HFFc6 (cell line): Measurements from ENCODE around the gene DTX1. TPM values are rescaled to one million over a fixed set of nuclear protein-coding genes. Genes with fewer than 3 reads are reported as not detected.

ENCODE experiments used
- DNase-seq: peaks from one replicate; pipeline ENCODE4 v3.0.0-alpha.2; 2018
- H3K27ac Mint-ChIP-seq: 2 replicates; pipeline ENCODE4 v1.8.0; 2020; ENCODE audit warnings: mild to moderate bottlenecking, mixed read lengths
- H3K27me3 Mint-ChIP-seq: 2 replicates; pipeline ENCODE4 v1.8.0; 2021; ENCODE audit warnings: mild to moderate bottlenecking, moderate library complexity, mixed read lengths; ENCODE audit not compliant: insufficient read depth
- H3K36me3 Mint-ChIP-seq: 2 replicates; pipeline ENCODE4 v1.8.0; 2021; ENCODE audit warnings: low read depth, mixed read lengths
- H3K4me1 Mint-ChIP-seq: 2 replicates; pipeline ENCODE4 v1.8.0; 2020; ENCODE audit warnings: low read depth, mixed read lengths
- H3K4me3 Mint-ChIP-seq: 2 replicates; pipeline ENCODE4 v1.8.0; 2020; ENCODE audit warnings: mild to moderate bottlenecking, moderate library complexity, mixed read lengths
- H3K9me3 Mint-ChIP-seq: 2 replicates; pipeline ENCODE4 v1.8.0; 2020; ENCODE audit warnings: mild to moderate bottlenecking, mixed read lengths
- CTCF ChIP-seq: fragments of 200-600 bp; sonication (generic); IDR thresholded peaks from 2 replicates; pipeline ENCODE4 v1.5.0; 2021; ENCODE audit warnings: antibody characterized with exemption, mild to moderate bottlenecking
- total RNA-seq, 6 experiments: library from RNA; stranded (reverse); fragmentation: NEBNext Ultra II Directional; extraction: Animal tissue kit (Norgen Biotek cat#: 25700); gene quantifications; 2 replicates in 1 of 6; 3 replicates in 5 of 6; pipeline ENCODE4 v1.2.3, GENCODE V29; 2021

DTX1 gene
- total RNA-seq, 6 experiments from 2014 or later: not detected

- peaks cover 23% of the 10 kb centered on the region for H3K27me3 Mint-ChIP-seq
- TF ChIP-seq CTCF: no peak
- DNase-seq: no peak
- no peaks in the 10 kb centered on the region for H3K9me3 Mint-ChIP-seq
- H3K27ac Mint-ChIP-seq: no peak overlapping the region
- no peaks in the 10 kb centered on the region for H3K4me1 Mint-ChIP-seq
- H3K4me3 Mint-ChIP-seq: no peak overlapping the region
- no peaks in the 10 kb centered on the region for H3K36me3 Mint-ChIP-seq
These were observed 78.0 kb downstream of the DTX1 start for GRCh38 chr12:113134521-113134951.

GRCh38 chr12:113135178-113136127, 78.9 kb downstream of the DTX1 start, which contains the start of gene RASAL1:
RASAL1 (minus strand) TSS chr12:113135761; CDS start chr12:113135462, 299 bp downstream.
- H3K27me3 Mint-ChIP-seq: peaks cover 23% of the 10 kb centered on the region
- H3K27ac Mint-ChIP-seq: no peak within 1 kb of the TSS
- no peaks in the 10 kb centered on the region for H3K4me1 Mint-ChIP-seq
- no peaks in the 10 kb centered on the region for H3K36me3 Mint-ChIP-seq
- peak; percentile 59 for TF ChIP-seq CTCF
- no peaks in the 10 kb centered on the region for H3K9me3 Mint-ChIP-seq
- H3K4me3 Mint-ChIP-seq: no peak within 1 kb of the TSS
- no peak for DNase-seq

GRCh38 chr12:113136128-113136989, 79.8 kb downstream of the DTX1 start:
- Mint-ChIP-seq H3K4me1 (no peaks in the 10 kb centered on the region), H3K27ac (no peak overlapping the region), H3K36me3 (no peaks in the 10 kb centered on the region), H3K27me3 (peaks cover 22% of the 10 kb centered on the region), H3K4me3 (no peak overlapping the region), H3K9me3 (no peaks in the 10 kb centered on the region)
- no peak for TF ChIP-seq CTCF
- no peak for DNase-seq

- no peaks in the 10 kb centered on the region for H3K9me3 Mint-ChIP-seq
- no peak for DNase-seq
- no peak overlapping the region for H3K4me3 Mint-ChIP-seq
- H3K4me1 Mint-ChIP-seq: no peaks in the 10 kb centered on the region
- TF ChIP-seq CTCF: no peak
- no peaks in the 10 kb centered on the region for H3K36me3 Mint-ChIP-seq
- no peak overlapping the region for H3K27ac Mint-ChIP-seq
- peaks cover 23% of the 10 kb centered on the region for H3K27me3 Mint-ChIP-seq
These were observed 80.5 kb downstream of the DTX1 start for GRCh38 chr12:113136990-113137511.
